COLO668 (cell line): Measurements from ENCODE around the gene HOXB13.

Experiments used
- DNase-seq: peaks from one replicate; lab custom pipeline; 2025; ENCODE audit not compliant: unreplicated experiment; lab: John Stamatoyannopoulos, UW

HOXB13 gene

DNA sequence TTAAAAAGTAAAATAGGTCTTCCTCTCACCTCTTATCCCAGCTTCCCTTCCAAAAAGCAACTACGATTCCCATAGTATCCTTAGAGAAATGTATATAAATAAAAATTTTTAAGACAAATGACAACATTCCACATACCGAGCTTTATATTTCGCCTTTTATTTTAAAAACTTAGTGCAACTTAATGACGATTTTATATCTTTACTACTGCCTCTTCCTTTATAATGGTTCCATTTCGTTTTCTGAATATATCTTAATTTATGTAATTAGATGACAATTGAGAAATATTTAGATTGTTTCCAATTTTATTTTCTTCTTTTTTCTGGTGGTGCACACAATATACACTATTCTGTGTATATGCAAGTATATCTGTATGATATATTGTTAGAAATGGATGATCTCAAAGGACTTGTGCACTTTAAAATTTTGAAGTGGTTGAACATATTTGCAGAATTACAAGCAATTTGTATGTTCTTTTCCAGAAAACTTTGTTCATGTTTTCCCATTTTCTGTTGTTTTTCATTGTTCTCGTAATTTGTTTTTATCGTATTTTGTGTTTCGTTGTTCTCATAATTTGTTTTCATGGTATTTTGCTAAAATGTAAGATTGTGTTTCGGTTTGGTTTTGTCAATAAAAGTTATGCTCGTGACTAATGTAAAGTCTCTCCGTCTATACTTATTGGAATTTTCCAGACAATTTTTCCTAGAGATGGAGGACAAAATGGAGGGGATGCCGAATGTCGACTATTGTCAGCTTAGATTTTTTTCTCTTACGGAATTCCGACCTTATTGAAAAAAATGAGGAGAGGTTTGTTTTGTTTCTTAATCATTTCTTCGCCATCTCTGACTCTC, 20.4 kb upstream of the HOXB13 start:
- no peak for DNase-seq

- no peak for DNase-seq
Measured at GRCh38 chr17:48747445-48748363, 19.2 kb upstream of the HOXB13 start.

DNA sequence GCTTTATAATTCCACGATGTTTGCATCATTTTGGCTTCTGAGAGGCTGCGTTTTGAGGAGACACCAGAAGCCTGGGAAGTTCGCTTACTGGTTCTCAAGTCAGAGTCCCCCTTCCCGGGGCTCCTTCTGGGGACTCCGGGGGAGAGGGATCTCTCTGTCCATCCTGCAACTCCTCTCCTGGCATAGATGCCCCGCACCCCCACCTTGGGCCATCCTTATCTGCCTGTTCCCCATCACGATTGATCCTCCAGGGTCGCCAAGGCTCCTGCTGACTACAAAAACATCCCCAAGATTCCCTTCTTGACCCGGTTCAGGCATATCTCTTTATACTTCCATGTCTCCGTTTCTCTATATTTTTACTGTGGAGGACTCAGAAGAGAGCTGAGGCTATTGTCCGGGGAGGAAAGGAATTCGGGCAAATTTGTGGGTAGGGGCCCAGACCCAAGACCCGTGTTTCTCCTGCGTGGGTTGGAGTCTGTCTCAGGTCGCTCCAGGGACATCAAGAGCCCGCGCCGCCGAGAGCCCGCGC, 18.4 kb upstream of the HOXB13 start:
- DNase-seq: no peak

DNA sequence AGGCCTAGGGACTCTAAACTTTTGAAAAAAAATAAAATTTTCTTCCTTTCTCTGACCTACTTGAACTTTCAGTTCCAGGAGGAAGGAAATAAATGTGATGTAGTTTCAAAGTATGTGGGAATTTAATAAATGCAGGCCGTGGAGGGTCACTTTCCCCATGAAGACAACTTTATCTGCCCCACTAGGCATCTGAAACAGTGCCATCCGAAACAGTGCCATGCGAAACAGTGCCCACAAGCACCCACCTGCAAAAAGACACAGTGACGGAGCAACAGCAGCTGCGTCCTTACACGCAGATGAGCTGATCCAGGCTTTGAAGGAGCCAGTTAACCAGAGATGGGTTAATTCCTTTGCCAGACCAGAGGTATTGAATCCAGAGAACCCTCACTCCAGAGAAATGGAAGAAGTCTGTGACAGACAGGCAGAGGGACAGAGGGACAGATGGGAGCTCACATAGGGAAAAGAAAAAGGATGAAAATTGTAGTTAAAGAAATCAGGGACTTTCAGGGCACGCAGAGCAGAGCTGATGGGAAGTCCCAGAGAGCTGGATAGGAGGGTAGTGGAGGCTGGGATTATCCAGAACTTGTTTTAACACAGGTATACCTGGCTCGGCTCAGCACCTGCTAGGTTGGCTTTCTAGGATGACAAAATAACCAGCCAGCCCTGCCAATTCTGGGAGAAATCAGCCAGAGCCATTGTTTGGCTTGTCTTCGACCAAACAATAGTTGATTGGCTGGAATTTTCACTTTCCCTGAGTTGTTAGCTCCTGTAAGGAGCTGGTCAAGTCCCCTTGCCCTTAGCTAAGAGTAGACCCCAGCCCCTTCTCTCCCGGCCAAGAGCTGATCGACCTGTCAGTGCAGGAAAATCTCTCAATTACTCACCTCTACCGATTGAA, 17.1 kb upstream of the HOXB13 start:
- DNase-seq: no peak

- DNase-seq: no peak
Measured at GRCh38 chr17:48740537-48740936, 12.0 kb upstream of the HOXB13 start.

DNA sequence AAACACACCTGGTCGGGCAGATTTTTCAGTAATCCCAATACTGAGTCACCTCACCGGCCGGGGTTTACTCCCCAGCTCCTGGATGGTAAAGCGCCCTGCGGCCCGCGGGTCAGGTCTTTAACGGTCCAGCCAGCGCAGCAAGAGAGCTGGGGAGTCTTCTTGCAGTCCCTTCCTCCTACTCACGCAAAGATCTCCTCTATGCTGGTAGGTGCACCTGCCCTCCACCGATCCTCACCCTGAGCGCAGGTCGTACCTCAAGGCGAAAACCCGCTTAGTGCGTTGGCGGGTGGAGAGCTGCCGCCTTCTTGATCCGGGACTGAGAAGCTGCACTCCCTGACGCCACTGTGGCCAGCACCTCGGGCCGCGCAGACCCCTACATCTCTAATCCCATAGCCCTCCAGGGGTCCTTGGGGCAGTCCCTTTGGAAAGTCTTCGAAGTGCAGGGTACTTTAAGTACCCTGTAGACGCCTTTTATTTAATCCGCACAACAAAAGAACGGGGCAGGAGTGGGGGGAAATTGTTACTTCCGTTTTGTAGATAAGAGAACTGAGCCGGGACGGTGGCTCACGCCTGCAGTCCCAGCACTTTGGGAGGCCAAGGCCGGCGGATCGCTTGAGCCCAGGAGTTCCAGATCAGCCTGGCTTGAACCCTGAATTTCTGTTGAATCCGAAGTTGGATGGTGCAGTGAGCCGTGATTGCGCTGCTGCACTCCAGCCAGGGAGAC, 10.4 kb upstream of the HOXB13 start:
- no peak for DNase-seq

GRCh38 chr17:48738424-48738802, 9.9 kb upstream of the HOXB13 start:
- DNase-seq: no peak

DNA sequence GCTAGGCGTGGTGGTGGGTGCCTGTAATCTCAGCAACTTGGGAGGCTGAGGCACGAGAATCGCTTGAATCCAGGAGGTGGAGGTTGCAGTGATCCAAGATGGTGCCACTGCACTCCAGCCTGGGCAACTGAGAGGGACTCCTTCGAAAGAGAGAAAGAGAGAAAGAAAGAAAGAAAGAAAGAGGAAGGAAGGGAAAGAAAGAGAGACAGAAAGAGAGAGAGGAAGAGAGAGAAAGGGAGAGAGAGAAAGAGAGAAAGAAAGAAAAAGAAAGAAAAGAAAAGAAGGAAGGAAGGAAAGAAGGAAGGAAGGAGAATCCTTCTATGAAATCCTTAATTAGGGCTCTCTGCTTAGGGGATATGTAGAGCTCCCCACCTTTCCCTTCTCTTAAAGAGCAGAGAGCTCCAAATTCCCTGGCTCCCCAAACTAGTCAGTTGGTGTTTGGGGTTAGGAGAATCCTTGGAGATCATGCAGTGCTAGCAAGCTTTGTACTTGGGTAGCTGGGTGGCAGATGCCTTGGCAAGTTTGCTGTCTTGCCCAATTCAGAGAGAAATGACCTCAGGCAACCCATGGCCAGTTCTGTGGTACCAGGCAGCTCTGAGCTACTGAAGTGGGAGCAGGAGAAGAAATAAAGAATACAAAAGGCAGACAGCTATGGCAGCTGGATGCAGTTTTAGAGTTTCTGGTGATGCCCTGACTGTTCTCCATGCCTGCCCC, 8.9 kb upstream of the HOXB13 start:
- DNase-seq: no peak

DNA sequence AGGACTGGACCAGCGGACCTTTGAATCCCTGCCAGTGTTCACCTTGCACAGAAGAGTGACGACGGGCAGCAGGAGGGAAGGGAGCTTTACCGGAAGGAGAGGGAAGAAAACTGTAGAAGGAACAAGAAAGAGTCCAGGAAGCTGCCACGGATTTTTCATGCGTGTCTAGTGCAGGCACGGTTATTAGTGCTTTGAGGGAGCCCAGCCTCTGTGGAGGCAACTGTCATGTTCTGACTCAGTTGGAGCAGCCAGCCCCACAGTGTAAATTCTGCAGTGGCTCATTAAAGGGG, 6.5 kb upstream of the HOXB13 start:
- DNase-seq: no peak

- no peak for DNase-seq
Measured at GRCh38 chr17:48734333-48735061, 5.9 kb upstream of the HOXB13 start.

DNA sequence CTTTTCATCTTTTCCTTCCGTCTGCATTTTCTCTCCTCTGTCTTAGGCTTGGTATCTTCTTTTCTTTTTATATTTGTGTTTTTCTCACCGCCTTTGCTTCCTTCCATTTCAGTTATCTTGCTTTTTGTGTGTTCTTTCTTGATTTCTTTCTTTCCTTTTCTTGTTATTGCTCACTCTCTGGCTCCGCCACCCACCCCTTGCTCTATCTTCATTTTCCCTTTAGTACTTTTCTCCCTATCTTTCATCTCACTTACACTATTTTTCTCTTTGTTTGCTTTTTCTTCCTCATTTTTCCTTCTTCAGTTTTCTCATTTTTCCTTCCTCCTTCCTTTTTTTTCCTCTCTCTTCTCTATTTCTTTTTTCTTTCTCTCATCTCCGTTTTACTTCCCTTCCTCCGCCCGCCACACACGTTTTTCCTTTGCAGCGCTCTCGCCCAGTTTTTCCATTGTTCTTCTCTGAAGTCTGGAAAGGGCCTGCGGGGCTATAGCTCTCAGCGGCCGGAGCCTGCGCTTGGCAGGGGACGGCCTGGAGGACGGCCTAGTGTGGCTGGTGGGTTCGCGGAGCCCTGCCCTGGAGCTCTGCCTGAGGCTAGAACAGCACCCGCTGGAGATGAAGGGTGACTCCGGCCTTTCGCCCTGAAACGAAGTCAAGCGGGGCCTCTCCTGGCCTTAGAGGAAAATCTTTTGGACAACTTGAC, 5.2 kb upstream of the HOXB13 start:
- DNase-seq: no peak

GRCh38 chr17:48732688-48733629, 4.4 kb upstream of the HOXB13 start:
- DNase-seq: no peak

GRCh38 chr17:48731355-48731754, 2.8 kb upstream of the HOXB13 start:
- no peak for DNase-seq

GRCh38 chr17:48730240-48730550, 1.6 kb upstream of the HOXB13 start:
- DNase-seq: no peak

GRCh38 chr17:48729335-48730239, 1.0 kb upstream of the HOXB13 start:
- no peak for DNase-seq

DNA sequence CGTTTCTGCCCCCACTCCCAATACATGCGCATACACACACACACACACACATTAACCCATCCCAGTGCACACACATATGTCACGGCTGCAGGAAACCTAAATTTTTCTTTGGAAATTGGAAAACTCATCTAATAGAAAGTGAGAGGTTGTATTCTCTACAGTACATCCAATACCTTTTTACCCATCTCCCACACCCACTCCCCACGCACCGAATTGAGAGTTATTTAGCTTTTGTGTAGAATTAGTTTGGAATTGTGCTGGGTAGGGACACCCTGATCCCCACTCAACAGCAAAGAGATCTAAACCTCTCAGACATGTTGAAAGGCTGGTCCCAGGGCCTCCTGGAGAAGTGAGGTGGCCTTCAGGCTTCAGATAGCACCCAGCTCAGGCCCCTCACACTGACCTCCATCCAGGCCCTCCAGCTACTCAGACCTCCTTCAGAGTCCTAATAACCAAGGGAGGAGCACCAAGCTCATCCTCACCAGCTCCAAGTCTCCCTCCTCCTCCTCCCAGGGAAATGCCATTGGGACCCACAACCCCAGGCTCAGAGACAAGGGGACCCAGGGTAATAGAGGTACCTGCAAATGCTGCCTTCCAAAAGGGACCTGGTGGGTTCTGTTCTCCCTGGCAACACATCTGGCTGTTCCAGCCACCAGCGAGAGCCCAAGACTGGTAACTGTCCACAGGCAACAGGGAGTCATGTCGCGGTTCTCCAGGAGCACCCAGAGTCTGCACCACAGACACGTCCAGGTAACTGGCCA, 955 bp downstream of the HOXB13 start:
- DNase-seq: no peak
